Adrenal gland (tissue), 12 donors: ENCODE data around the gene ERN1. TPM values are rescaled to one million over a fixed set of nuclear protein-coding genes. Genes with fewer than 3 reads are reported as not detected.

ENCODE experiments used
- DNase-seq, 7 donors: peaks; one replicate each; pipeline ENCODE4 v3.0.0-alpha.2; 2019 to 2020
- H3K27ac ChIP-seq, 5 donors: fragments of 200-600 bp; sonication (generic) in 4 of 5; 1 replicate in 3 of 5; 2 replicates in 2 of 5; pipeline versions ENCODE4 v1.5.1 to v1.8.0; 2016 to 2020; ENCODE audit warnings: mild to moderate bottlenecking in 1 of 5
- H3K27me3 ChIP-seq: fragments of 200-600 bp; 2 replicates; pipeline ENCODE4 v1.8.0; 2021
- H3K36me3 ChIP-seq, 2 donors: fragments of 200-600 bp; replicated peaks in 1 of 2; 1 replicate in 1 of 2; 2 replicates in 1 of 2; pipeline versions ENCODE4 v1.5.1 to v1.8.0; 2018 to 2022
- H3K4me1 ChIP-seq, 2 donors: fragments of 200-600 bp; replicated peaks in 1 of 2; 1 replicate in 1 of 2; 2 replicates in 1 of 2; pipeline versions ENCODE4 v1.5.1 to v1.8.0; 2018 to 2021
- H3K4me3 ChIP-seq, 4 donors: fragments of 200-600 bp; sonication (generic) in 3 of 4; one replicate each; pipeline ENCODE4 v1.5.1; 2016 to 2018
- H3K9me3 ChIP-seq, 3 donors: fragments of 200-600 bp; sonication (generic) in 1 of 3; replicated peaks in 1 of 3; 1 replicate in 2 of 3; 2 replicates in 1 of 3; pipeline versions ENCODE4 v1.5.1 to v1.8.0; 2016 to 2021
- POLR2A ChIP-seq, 2 donors: fragments of 450-650 bp; IDR thresholded peaks; one replicate each; pipeline ENCODE4 v1.6.1; 2017; ENCODE audit warnings: antibody characterized with exemption in 2 of 2, mild to moderate bottlenecking in 2 of 2, moderate library complexity in 1 of 2
- WGBS, 4 donors: extraction: QIAGEN DNeasy Blood & Tissue Kit in 2 of 4; methylation state at CpG; one replicate each; pipeline versions ENCODE4 v1.1.5 to v1.1.7; 2013 to 2017; 5-methylcytosine and 5-hydroxymethylcytosine counted together
- intact Hi-C, 2 donors: fragments of 100-400 bp; cut with DNase I; formaldehyde crosslinking; loops; one replicate each; pipeline versions ENCODE4 v1.14.1 to v1.15.0; 2022 to 2023
- polyA plus RNA-seq, 3 donors: library from polyadenylated mRNA; stranded (reverse); fragments of 200-250 nt in 2 of 3; fragments of 350-450 nt in 1 of 3; fragmentation: Illumina TruSeq in 1 of 3; extraction: RNeasy Lipid Tissue Mini Kit (QIAGEN cat#74804) in 1 of 3; gene quantifications; one replicate each; pipeline ENCODE4 v1.2.3, GENCODE V29; 2013 to 2014
- total RNA-seq, 9 donors: library from RNA; depleted of rRNA in 4 of 9; stranded (reverse); fragments of >200 nt in 4 of 9; fragments of 120-200 nt in 1 of 9; fragmentation: NEBNext Ultra II Directional in 1 of 9; extraction: Animal tissue kit (Norgen Biotek cat#: 25700) in 1 of 9; gene quantifications; one replicate each; pipeline versions ENCODE4 v1.1.0 to v1.2.4, GENCODE V29; 2013 to 2023
- TF ChIP-seq, protein P1 (sequence below), 6 experiments: fragments of 450-650 bp in 4 of 6; fragments of 200-600 bp in 2 of 6; sonication (generic) in 1 of 6; IDR thresholded peaks; 1 replicate in 5 of 6; 2 replicates in 1 of 6; pipeline versions ENCODE4 v1.5.1 to v1.8.0; 2016 to 2021; ENCODE audit warnings: antibody characterized with exemption in 6 of 6, mild to moderate bottlenecking in 2 of 6, moderate library complexity in 1 of 6
- donor health status: healthy with polysubstance abuse.
- donor health status: Bipolar disorder and iron deficiency.
- donor health status: DM: yes; HTN: yes; CAD: no.
- donor health status: DM: no; HTN: no; CAD: no.
- donor health status: DM: no; HTN: no; CAD: no.
- donor health status: DM: yes; HTN: yes; CAD: no.

ERN1 gene
- total and polyA plus RNA-seq, 12 donors: 31.9 to 205 (median 63.1) TPM

- peak in 1 of 7 donors; percentile 10 for DNase-seq
- Histone ChIP-seq H3K4me1 (peaks cover 26 to 28% of the 10 kb centered on the region in 2 donors), H3K36me3 (no peaks in the 10 kb centered on the region), H3K4me3 (no peak overlapping the region), H3K27ac (peak overlapping the region in 2 of 5 donors; percentile 9 to 15), H3K9me3 (no peaks in the 10 kb centered on the region), H3K27me3 (no peaks in the 10 kb centered on the region)
- intact Hi-C loops: loop anchor here (5.0 to 10.0 kb wide), 4 partner anchors 70 to 210 kb away; no protein-coding TSS in a partner anchor
- 50 to 71% (median 53%) methylated on average over 6 of the region's 6 CpGs for WGBS, 4 donors
- TF ChIP-seq, protein P1, sequence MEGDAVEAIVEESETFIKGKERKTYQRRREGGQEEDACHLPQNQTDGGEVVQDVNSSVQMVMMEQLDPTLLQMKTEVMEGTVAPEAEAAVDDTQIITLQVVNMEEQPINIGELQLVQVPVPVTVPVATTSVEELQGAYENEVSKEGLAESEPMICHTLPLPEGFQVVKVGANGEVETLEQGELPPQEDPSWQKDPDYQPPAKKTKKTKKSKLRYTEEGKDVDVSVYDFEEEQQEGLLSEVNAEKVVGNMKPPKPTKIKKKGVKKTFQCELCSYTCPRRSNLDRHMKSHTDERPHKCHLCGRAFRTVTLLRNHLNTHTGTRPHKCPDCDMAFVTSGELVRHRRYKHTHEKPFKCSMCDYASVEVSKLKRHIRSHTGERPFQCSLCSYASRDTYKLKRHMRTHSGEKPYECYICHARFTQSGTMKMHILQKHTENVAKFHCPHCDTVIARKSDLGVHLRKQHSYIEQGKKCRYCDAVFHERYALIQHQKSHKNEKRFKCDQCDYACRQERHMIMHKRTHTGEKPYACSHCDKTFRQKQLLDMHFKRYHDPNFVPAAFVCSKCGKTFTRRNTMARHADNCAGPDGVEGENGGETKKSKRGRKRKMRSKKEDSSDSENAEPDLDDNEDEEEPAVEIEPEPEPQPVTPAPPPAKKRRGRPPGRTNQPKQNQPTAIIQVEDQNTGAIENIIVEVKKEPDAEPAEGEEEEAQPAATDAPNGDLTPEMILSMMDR (IDR thresholded peaks at IDR 0.05): no peak
- no peak for TF ChIP-seq POLR2A (IDR thresholded peaks at IDR 0.05)
Observed at GRCh38 chr17:64135000-64135399, 5.1 kb upstream of the ERN1 start.

DNA sequence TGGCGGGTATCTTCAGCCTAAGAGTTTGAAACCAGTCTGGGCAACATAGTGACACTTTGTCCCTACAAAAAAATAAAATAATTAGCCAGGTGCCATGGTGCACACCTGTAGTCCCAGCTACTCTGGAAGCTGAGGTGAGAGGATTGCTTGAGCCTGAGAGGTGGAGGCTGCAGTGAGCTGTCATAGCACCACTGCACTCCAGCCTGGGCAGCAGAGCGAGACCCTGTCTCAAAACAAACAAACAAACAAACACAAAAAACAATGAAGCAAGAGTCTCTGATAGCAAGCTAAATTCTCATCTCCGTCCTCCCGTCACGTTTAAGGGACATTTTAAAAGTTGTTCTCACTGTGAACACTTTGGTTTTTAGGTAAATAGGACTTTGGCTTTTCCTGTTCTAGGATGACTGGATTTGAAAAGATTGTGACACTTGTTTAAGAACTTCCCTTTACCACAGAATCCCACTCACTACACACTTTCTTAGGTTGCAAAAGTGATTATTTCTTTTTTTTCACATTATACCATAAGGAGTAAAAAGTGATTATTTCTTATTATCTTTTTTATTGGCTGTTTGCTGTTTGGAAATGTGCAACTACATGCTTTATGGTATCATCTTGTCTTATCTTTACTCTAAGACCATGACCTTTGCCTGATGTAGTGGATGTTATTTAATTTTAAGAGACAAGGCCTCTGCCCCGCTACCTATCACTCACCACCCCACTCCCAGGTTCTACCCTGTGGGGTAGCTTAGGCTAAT is 4.4 kb upstream of the ERN1 start:
- H3K27ac ChIP-seq: peak overlapping the region in 2 of 5 donors; percentile 9 to 90
- peaks cover 26 to 28% of the 10 kb centered on the region in 2 donors for H3K4me1 ChIP-seq
- no peak overlapping the region for H3K4me3 ChIP-seq
- peak in 1 of 7 donors; percentile 18 for DNase-seq
- WGBS, 4 donors: 65 to 85% (median 70%) methylated on average over 6 of the region's 6 CpGs
- H3K36me3 ChIP-seq: no peaks in the 10 kb centered on the region
- H3K9me3 ChIP-seq: no peaks in the 10 kb centered on the region
- TF ChIP-seq POLR2A (IDR thresholded peaks at IDR 0.05): no peak
- TF ChIP-seq, protein P1 (IDR thresholded peaks at IDR 0.05): no peak
- H3K27me3 ChIP-seq: no peaks in the 10 kb centered on the region
- intact Hi-C loops: loop anchor here (5.0 to 10.0 kb wide), 4 partner anchors 70 to 210 kb away; no protein-coding TSS in a partner anchor

DNA sequence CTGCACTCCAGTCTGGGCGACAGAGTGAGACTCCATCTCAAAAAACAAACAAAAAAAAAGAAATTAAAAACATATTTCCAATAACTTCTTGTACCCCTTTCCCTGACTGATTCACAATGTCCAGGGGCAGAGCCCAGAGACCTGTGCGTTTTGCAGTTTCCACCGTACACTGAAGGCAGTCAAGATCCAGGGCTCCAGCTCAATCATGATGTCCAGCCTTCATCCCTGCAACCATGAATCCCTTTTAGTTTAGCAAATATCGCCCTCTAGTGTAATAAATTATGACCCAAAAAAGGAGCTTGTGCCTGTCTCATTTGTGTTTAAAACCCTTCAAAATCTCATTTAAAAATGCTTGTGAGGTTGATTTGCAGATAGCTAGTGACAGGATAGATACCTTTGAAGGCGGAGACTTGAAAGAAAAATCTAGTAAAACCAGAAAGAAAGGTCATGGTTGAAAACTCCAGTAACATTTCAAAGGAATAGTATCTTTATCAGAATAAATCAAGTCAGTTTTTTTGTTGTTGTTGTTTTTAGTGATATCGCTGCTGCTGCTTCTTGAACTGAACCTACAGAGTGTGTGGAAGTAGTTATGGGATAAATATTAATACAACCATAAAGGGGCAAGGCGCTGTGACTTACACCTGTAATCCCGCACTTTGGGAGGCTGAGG is 3.7 kb upstream of the ERN1 start:
- WGBS, 4 donors: 33 to 36% (median 34%) methylated on average over 8 of the region's 8 CpGs
- peaks cover 26 to 28% of the 10 kb centered on the region in 2 donors for H3K4me1 ChIP-seq
- no peaks in the 10 kb centered on the region for H3K36me3 ChIP-seq
- H3K4me3 ChIP-seq: no peak overlapping the region
- peak overlapping the region in 1 of 5 donors; percentile 90 for H3K27ac ChIP-seq
- H3K9me3 ChIP-seq: no peaks in the 10 kb centered on the region
- peak in 5 of 7 donors; percentile 56 to 76 (median 62) for DNase-seq
- intact Hi-C loops: loop anchor here (5.0 to 10.0 kb wide), 4 partner anchors 69 to 209 kb away; no protein-coding TSS in a partner anchor
- TF ChIP-seq, protein P1 (IDR thresholded peaks at IDR 0.05): peak; percentile 55 to 86 (median 75)
- TF ChIP-seq POLR2A (IDR thresholded peaks at IDR 0.05): no peak
- no peaks in the 10 kb centered on the region for H3K27me3 ChIP-seq

DNA sequence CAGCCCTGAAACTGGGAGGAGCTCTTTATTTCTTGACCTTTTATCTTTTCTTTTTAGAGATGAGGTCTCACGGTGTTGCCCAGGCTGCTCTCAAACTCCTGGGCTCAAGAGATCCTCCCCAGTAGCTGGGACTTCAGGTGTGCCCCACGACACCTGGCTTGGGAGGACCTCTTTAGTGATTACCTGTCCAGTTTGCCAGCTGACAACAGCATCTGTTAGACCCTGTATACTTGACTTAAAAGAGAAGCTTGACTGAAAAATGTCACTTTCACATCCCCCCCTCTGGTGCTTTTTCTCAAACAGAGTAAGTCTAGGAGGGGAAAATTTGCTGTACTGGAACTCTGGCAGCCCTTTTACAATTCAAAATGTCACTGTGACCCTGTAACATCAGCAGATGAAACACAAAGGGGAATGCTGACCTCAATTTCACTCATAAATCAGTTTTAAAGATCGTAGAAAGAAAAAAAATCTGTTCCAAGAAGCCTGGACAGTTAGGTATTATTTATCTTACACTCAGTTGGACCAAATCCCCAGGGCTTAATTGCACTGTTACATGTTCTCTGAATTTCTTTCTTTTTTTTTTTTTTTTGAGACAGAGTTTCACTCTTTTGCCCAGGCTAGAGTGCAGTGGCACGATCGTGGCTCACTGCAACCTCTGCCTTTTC is 1.8 kb upstream of the ERN1 start:
- Histone ChIP-seq H3K27me3 (no peaks in the 10 kb centered on the region), H3K4me3 (peak overlapping the region in 1 of 4 donors; percentile 8), H3K36me3 (no peaks in the 10 kb centered on the region), H3K27ac (peak overlapping the region; percentile 71 to 98 (median 91)), H3K4me1 (peaks cover 29 to 46% of the 10 kb centered on the region in 2 donors), H3K9me3 (no peaks in the 10 kb centered on the region)
- DNase-seq: peak in 2 of 7 donors; percentile 31 to 61
- TF ChIP-seq POLR2A (IDR thresholded peaks at IDR 0.05): no peak
- TF ChIP-seq, protein P1 (IDR thresholded peaks at IDR 0.05): no peak
- WGBS, 4 donors: 37 to 55% (median 45%) methylated on average over 5 of the region's 5 CpGs
- intact Hi-C loops: loop anchor here (5.0 to 10.0 kb wide), 4 partner anchors 67 to 207 kb away; no protein-coding TSS in a partner anchor
